NT2/D1 (cell line): Measurements from ENCODE around the gene ISYNA1.

Source experiments
- DNase-seq: peaks from one replicate; pipeline ENCODE4 v3.0.0-alpha.2; 2011; ENCODE audit warnings: low read depth, low spot score
- H3K27me3 ChIP-seq: 2 replicates; pipeline ENCODE4 v1.6.0; 2011; ENCODE audit warnings: mild to moderate bottlenecking; ENCODE audit not compliant: insufficient read length, insufficient read depth
- H3K36me3 ChIP-seq: 2 replicates; pipeline ENCODE4 v1.6.1; 2011; ENCODE audit warnings: mild to moderate bottlenecking, low read length, mixed read lengths; ENCODE audit not compliant: insufficient read depth, insufficient read length
- H3K4me1 ChIP-seq: 2 replicates; pipeline ENCODE4 v1.5.1; 2011; ENCODE audit not compliant: insufficient read depth, insufficient read length
- H3K4me3 ChIP-seq: 2 replicates; pipeline ENCODE4 v1.5.1; 2011; ENCODE audit warnings: low read depth; ENCODE audit not compliant: insufficient read length
- H3K9ac ChIP-seq: 2 replicates; pipeline ENCODE4 v1.6.0; 2011; ENCODE audit warnings: low read depth; ENCODE audit not compliant: insufficient read length
- H3K9me3 ChIP-seq: 2 replicates; pipeline ENCODE4 v1.5.1; 2011; ENCODE audit warnings: mild to moderate bottlenecking, low read length; ENCODE audit not compliant: insufficient read depth
- SUZ12 ChIP-seq: IDR thresholded peaks from 2 replicates; pipeline ENCODE4 v1.6.1; 2011; ENCODE audit not compliant: insufficient read length, insufficient read depth; ENCODE audit errors: extremely low read depth
- YY1 ChIP-seq: IDR thresholded peaks from 2 replicates; pipeline ENCODE4 v1.6.1; 2011; ENCODE audit not compliant: insufficient read length, insufficient read depth
- ZNF274 ChIP-seq: IDR thresholded peaks from 2 replicates; pipeline ENCODE4 v1.6.1; 2011; ENCODE audit warnings: mild to moderate bottlenecking, low read depth, low read length

Gene ISYNA1

DNA sequence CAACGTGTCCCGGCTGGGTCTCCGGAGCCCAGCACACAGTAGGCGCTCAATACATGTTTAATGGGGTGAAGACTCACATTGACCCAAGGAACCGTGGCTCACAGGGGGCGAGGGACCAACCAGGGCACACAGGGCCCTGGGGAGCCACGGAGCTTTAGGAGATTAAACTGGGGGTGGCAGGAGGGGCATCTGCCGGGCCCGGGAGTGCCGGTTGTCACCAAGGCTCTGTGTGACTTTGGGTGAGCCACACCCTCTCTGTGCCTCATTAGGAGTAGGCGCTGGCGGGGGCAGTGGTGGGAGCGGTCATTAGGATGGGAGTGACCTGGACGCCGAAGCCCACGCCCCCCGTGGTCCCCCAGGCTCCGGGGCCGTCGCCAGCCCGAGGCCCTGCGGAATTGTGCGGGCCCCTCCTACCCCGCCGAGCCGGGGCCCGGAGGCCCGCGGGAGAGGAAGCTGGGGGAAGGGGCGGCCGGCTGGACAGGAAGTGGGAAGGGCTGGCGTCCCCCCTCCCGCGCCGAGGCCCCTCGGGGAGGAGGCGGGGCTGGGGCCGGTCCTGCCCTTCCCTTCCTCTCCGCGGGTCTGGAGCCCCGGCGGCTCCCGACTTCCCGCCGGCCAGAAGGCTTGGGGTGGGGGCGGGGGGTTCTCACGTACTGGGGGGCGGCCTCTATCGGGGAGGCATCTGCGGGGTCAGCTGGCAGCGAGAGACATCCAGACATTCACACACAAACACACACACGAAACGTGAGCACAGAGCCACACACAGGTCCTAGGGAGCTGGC lies 20.5 kb downstream of the ISYNA1 start:
- no peak for TF ChIP-seq ZNF274
- TF ChIP-seq SUZ12 = no peak
- TF ChIP-seq YY1 = no peak
- H3K36me3 ChIP-seq = no peaks in the 10 kb centered on the region
- H3K9ac ChIP-seq = peak overlapping the region; percentile 80
- H3K4me1 ChIP-seq = peaks cover 42% of the 10 kb centered on the region
- H3K27me3 ChIP-seq = peaks cover 47% of the 10 kb centered on the region
- H3K9me3 ChIP-seq = no peaks in the 10 kb centered on the region
- DNase-seq = no peak
- peak overlapping the region; percentile 58 for H3K4me3 ChIP-seq

DNA sequence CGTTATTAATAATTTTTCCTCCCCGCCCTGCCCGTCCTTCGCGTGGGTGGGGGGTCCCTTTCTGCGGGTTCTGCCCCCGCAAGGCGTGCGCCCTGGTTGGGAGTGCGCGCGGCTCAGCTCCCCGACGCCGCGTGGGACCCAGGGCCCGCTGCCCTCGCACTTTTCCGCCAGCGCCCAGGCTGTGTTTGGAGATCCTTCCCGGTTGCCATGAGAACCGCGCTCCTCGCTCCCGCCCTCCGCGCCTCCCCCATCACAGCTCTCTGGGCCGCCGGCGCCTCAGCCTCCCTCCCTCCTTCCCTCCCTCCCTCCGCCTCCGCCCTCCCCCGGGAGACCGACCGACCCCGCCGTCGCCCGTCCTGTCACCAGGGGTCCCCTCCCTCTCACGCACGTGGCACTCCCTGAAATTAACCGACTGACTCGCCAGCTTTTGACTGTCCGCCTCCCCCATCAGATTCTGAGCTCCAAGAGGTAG lies 21.1 kb downstream of the ISYNA1 start:
- H3K9me3 ChIP-seq = no peaks in the 10 kb centered on the region
- DNase-seq = no peak
- H3K9ac ChIP-seq = peak overlapping the region; percentile 70
- TF ChIP-seq ZNF274 (no peak), YY1 (no peak), SUZ12 (no peak)
- peaks cover 42% of the 10 kb centered on the region for H3K4me1 ChIP-seq
- peak overlapping the region; percentile 58 for H3K4me3 ChIP-seq
- no peaks in the 10 kb centered on the region for H3K36me3 ChIP-seq
- H3K27me3 ChIP-seq = peaks cover 42% of the 10 kb centered on the region

- H3K4me1 ChIP-seq = peaks cover 37% of the 10 kb centered on the region
- H3K9ac ChIP-seq = peak overlapping the region; percentile 6
- H3K36me3 ChIP-seq = no peaks in the 10 kb centered on the region
- peaks cover 28% of the 10 kb centered on the region for H3K27me3 ChIP-seq
- no peak overlapping the region for H3K4me3 ChIP-seq
- TF ChIP-seq SUZ12 (no peak), ZNF274 (no peak), YY1 (no peak)
- no peaks in the 10 kb centered on the region for H3K9me3 ChIP-seq
- no peak for DNase-seq
Measured at GRCh38 chr19:18415178-18415867, 22.6 kb downstream of the ISYNA1 start.

DNA sequence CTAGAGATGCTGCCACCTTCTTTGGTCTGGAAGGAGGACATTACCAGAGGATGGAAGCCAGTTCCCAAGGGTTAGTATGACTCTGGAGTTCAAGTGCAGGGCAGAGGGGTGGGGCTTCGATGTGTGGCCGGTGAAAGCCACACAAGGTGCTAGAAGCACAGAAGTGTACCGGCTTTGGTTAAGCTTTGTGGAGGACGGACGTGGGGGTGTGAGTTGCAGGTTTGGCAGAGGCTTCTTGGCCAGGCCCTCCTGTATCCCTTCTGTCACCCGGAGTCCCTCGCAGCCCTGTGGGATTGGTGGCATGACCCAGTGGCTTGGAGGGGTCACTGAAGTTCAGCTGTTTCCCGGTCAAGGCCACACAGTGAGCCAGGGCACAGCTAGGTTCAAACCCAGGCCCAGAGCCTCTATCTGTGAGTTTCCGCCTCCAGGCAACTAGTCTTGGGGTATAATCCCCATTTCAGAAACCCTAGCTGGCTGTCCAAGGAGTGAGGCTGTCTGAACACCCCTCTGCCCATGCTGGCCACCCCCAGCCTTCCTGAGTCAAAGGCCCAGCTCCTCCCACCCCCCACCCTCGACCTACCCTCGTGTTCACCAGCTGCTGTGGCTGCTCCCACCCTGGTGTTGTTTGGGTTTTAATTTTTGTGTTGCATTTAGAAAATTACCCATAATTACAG lies 23.3 kb downstream of the ISYNA1 start:
- Histone ChIP-seq H3K4me1 (peaks cover 36% of the 10 kb centered on the region), H3K9me3 (no peaks in the 10 kb centered on the region), H3K36me3 (no peaks in the 10 kb centered on the region), H3K27me3 (peaks cover 21% of the 10 kb centered on the region), H3K9ac (peak overlapping the region; percentile 32), H3K4me3 (no peak overlapping the region)
- no peak for DNase-seq
- TF ChIP-seq ZNF274 = no peak
- no peak for TF ChIP-seq YY1
- TF ChIP-seq SUZ12 = no peak

DNA sequence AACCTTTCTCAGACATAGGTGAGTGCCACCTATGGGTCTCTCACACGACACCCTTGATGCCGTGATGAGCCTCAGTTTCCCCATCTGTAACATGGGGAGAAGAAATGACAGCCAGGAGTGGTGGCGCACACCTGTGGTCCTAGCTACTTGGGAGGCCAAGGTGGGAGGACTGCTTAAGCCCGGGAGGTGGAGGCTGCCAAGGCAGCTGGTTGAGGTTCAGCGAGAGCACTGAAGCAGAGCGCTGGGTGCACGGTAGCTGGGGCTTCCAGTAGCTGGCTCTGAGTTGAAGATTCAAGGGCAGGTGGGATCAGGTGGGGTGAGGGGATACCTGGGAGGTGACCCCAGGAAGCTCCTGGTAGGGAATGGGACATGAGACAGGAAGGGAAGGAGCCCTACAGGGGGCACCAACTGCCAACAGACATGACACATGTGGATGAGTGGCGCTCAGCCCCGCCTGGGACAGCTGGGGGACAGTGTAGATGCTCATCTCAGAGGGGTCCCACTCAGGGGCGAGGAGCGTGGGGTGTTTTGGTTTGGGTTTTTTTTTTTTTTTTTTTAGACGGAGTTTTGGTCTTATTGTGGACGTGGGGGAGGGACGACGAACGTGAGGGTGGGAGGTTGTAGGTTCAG lies 25.2 kb downstream of the ISYNA1 start:
- H3K9ac ChIP-seq = no peak overlapping the region
- peaks cover 23% of the 10 kb centered on the region for H3K4me1 ChIP-seq
- no peak for DNase-seq
- no peaks in the 10 kb centered on the region for H3K9me3 ChIP-seq
- no peak overlapping the region for H3K4me3 ChIP-seq
- TF ChIP-seq YY1 = no peak
- TF ChIP-seq SUZ12 = no peak
- TF ChIP-seq ZNF274 = no peak
- H3K36me3 ChIP-seq = no peaks in the 10 kb centered on the region
- peaks cover 4% of the 10 kb centered on the region for H3K27me3 ChIP-seq

- no peak for DNase-seq
- no peaks in the 10 kb centered on the region for H3K9me3 ChIP-seq
- peaks cover 4% of the 10 kb centered on the region for H3K4me1 ChIP-seq
- H3K36me3 ChIP-seq = no peaks in the 10 kb centered on the region
- no peak overlapping the region for H3K9ac ChIP-seq
- TF ChIP-seq YY1 = no peak
- TF ChIP-seq ZNF274 = no peak
- TF ChIP-seq SUZ12 = no peak
- no peaks in the 10 kb centered on the region for H3K27me3 ChIP-seq
- H3K4me3 ChIP-seq = no peak overlapping the region
Measured at GRCh38 chr19:18408053-18408476, 29.9 kb downstream of the ISYNA1 start.
